Measurements from ENCODE around the gene ZBTB16.

DNA sequence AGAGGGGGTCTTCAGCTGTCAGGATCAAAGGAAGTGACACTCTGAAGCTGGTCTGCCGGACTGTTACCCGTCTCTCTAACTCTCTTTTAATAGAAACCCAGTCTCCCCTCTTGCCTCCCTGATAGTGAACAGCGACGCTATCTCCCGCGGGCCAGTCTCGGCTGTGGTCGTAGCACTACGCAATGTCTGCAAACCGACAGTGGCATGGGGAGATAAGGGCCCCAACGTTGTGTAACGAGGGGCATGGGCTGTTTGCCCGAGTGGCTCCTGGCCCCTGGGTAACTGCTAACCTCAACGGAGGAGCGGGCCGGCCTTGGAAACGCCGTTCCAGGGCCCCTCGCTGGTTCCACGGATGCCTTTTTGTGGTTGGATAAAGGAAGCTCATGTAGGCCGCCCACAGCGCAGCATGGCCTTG is 23.3 kb downstream of the ZBTB16 start:
- TF ChIP-seq EZH2phosphoT487 (IDR thresholded peaks at IDR 0.05; ENCODE audit: low read length): no peak
- TF ChIP-seq, protein P1, sequence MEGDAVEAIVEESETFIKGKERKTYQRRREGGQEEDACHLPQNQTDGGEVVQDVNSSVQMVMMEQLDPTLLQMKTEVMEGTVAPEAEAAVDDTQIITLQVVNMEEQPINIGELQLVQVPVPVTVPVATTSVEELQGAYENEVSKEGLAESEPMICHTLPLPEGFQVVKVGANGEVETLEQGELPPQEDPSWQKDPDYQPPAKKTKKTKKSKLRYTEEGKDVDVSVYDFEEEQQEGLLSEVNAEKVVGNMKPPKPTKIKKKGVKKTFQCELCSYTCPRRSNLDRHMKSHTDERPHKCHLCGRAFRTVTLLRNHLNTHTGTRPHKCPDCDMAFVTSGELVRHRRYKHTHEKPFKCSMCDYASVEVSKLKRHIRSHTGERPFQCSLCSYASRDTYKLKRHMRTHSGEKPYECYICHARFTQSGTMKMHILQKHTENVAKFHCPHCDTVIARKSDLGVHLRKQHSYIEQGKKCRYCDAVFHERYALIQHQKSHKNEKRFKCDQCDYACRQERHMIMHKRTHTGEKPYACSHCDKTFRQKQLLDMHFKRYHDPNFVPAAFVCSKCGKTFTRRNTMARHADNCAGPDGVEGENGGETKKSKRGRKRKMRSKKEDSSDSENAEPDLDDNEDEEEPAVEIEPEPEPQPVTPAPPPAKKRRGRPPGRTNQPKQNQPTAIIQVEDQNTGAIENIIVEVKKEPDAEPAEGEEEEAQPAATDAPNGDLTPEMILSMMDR (IDR thresholded peaks at IDR 0.05; ENCODE audit: low read length): no peak
- TF ChIP-seq EZH2 (optimal IDR thresholded peaks at IDR 0.05; ENCODE audit: low read depth, low read length): no peak

Data from MM.1S (cell line).